Prostate gland (tissue), 2 donors: Measurements from ENCODE around the gene UPF3A.

ENCODE experiments used
- POLR2A ChIP-seq: fragments of 450-650 bp; IDR thresholded peaks from one replicate; pipeline ENCODE4 v1.6.1; 2016; ENCODE audit warnings: antibody characterized with exemption, mild to moderate bottlenecking
- POLR2AphosphoS5 ChIP-seq: sonication (generic); formaldehyde crosslinking; IDR thresholded peaks from one replicate; pipeline ENCODE4 v1.6.1; 2017; ENCODE audit warnings: antibody characterized with exemption
- TF ChIP-seq, protein P1 (sequence below), 4 experiments: fragments of 200-600 bp in 2 of 4; fragments of 450-650 bp in 2 of 4; sonication (generic) in 2 of 4; IDR thresholded peaks; 1 replicate in 3 of 4; 2 replicates in 1 of 4; pipeline ENCODE4 v1.5.1; 2016 to 2019; ENCODE audit warnings: antibody characterized with exemption in 4 of 4, mild to moderate bottlenecking in 2 of 4, moderate library complexity in 2 of 4

GRCh38 chr13:114338959-114339358 is 57.6 kb downstream of the UPF3A start:
- TF ChIP-seq, protein P1, sequence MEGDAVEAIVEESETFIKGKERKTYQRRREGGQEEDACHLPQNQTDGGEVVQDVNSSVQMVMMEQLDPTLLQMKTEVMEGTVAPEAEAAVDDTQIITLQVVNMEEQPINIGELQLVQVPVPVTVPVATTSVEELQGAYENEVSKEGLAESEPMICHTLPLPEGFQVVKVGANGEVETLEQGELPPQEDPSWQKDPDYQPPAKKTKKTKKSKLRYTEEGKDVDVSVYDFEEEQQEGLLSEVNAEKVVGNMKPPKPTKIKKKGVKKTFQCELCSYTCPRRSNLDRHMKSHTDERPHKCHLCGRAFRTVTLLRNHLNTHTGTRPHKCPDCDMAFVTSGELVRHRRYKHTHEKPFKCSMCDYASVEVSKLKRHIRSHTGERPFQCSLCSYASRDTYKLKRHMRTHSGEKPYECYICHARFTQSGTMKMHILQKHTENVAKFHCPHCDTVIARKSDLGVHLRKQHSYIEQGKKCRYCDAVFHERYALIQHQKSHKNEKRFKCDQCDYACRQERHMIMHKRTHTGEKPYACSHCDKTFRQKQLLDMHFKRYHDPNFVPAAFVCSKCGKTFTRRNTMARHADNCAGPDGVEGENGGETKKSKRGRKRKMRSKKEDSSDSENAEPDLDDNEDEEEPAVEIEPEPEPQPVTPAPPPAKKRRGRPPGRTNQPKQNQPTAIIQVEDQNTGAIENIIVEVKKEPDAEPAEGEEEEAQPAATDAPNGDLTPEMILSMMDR (IDR thresholded peaks at IDR 0.05): no peak
- TF ChIP-seq POLR2A: no peak
- no peak for TF ChIP-seq POLR2AphosphoS5
